ENCODE results near the gene MMP3. TPM values are rescaled to one million over a fixed set of nuclear protein-coding genes. Genes with fewer than 3 reads are reported as not detected.

Gene MMP3
- total RNA-seq, 1 donor from 2014 or later = not detected

- Mint-ChIP-seq H3K27ac (ENCODE audit: unreplicated experiment) (no peak overlapping the region), H3K9me3 (ENCODE audit: unreplicated experiment) (no peaks in the 10 kb centered on the region), H3K4me3 (ENCODE audit: unreplicated experiment) (no peak overlapping the region), H3K27me3 (ENCODE audit: unreplicated experiment) (no peaks in the 10 kb centered on the region), H3K4me1 (ENCODE audit: low read depth, unreplicated experiment) (peaks cover 9% of the 10 kb centered on the region), H3K36me3 (ENCODE audit: unreplicated experiment) (no peaks in the 10 kb centered on the region)
- no peak for DNase-seq
- TF ChIP-seq CTCF (IDR thresholded peaks at IDR 0.05; ENCODE audit: partially characterized antibody, unreplicated experiment) = no peak
Observed at GRCh38 chr11:102836290-102836875, 7.0 kb downstream of the MMP3 start.

DNA sequence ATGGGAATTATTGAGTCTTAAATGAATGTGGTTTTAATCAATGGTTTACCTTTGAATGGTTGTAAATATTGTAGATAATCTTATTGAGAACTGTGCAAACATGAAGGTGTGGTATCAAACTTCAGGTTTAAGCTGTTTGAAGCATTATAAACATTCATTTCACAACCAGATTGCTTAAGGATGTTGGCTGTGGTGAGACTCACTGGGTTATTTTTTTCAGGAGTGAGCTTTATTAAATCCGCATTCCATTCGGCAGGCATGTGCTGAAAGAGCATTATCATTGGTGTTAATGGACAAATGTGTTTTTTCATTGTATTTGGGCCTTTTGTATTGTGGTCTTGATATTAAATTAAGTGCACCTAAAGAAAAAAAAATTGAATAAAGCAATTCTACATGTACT is 9.7 kb downstream of the MMP3 start:
- H3K9me3 Mint-ChIP-seq (ENCODE audit: unreplicated experiment) = no peaks in the 10 kb centered on the region

GRCh38 chr11:102832612-102833011 is 10.8 kb downstream of the MMP3 start:
- Mint-ChIP-seq H3K9me3 (ENCODE audit: unreplicated experiment) (no peaks in the 10 kb centered on the region), H3K36me3 (ENCODE audit: unreplicated experiment) (no peaks in the 10 kb centered on the region), H3K27ac (ENCODE audit: unreplicated experiment) (no peak overlapping the region), H3K4me1 (ENCODE audit: low read depth, unreplicated experiment) (no peaks in the 10 kb centered on the region), H3K4me3 (ENCODE audit: unreplicated experiment) (no peak overlapping the region), H3K27me3 (ENCODE audit: unreplicated experiment) (no peaks in the 10 kb centered on the region)
- DNase-seq = no peak
- no peak for TF ChIP-seq CTCF (IDR thresholded peaks at IDR 0.05; ENCODE audit: partially characterized antibody, unreplicated experiment)

More for the DNA sequence above, 9.7 kb downstream of the MMP3 start:
- H3K4me3 Mint-ChIP-seq (ENCODE audit: unreplicated experiment) = no peak overlapping the region
- no peak overlapping the region for H3K27ac Mint-ChIP-seq (ENCODE audit: unreplicated experiment)
- no peaks in the 10 kb centered on the region for H3K27me3 Mint-ChIP-seq (ENCODE audit: unreplicated experiment)
- TF ChIP-seq CTCF (IDR thresholded peaks at IDR 0.05; ENCODE audit: partially characterized antibody, unreplicated experiment) = no peak
- H3K36me3 Mint-ChIP-seq (ENCODE audit: unreplicated experiment) = no peaks in the 10 kb centered on the region
- no peak for DNase-seq
- H3K4me1 Mint-ChIP-seq (ENCODE audit: low read depth, unreplicated experiment) = peaks cover 5% of the 10 kb centered on the region

- Mint-ChIP-seq H3K4me3 (ENCODE audit: unreplicated experiment) (no peak overlapping the region), H3K9me3 (ENCODE audit: unreplicated experiment) (no peaks in the 10 kb centered on the region), H3K27ac (ENCODE audit: unreplicated experiment) (no peak overlapping the region), H3K4me1 (ENCODE audit: low read depth, unreplicated experiment) (no peaks in the 10 kb centered on the region), H3K27me3 (ENCODE audit: unreplicated experiment) (no peaks in the 10 kb centered on the region), H3K36me3 (ENCODE audit: unreplicated experiment) (no peaks in the 10 kb centered on the region)
- peak; percentile 35 for DNase-seq
- no peak for TF ChIP-seq CTCF (IDR thresholded peaks at IDR 0.05; ENCODE audit: partially characterized antibody, unreplicated experiment)
Observed at GRCh38 chr11:102831489-102832440, 11.6 kb downstream of the MMP3 start.

DNA sequence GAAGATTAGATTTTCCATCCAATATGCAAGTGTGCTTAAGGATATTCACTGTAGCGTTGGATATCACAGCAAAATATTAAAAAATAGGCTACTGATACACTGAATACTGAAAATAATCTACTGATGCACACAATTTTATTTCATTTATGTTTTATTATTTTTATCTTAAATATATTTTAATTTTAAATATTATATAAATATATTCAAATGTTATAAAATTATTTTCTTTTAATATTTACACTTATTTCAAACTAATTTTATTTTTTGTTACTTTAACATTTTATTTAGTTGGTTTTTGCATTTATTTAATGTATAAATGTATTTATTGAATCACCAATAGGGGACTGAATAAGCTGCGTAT is 12.3 kb downstream of the MMP3 start:
- no peak for DNase-seq
- Mint-ChIP-seq H3K4me1 (ENCODE audit: low read depth, unreplicated experiment) (no peaks in the 10 kb centered on the region), H3K36me3 (ENCODE audit: unreplicated experiment) (no peaks in the 10 kb centered on the region), H3K27ac (ENCODE audit: unreplicated experiment) (no peak overlapping the region), H3K27me3 (ENCODE audit: unreplicated experiment) (no peaks in the 10 kb centered on the region), H3K9me3 (ENCODE audit: unreplicated experiment) (no peaks in the 10 kb centered on the region), H3K4me3 (ENCODE audit: unreplicated experiment) (no peak overlapping the region)
- TF ChIP-seq CTCF (IDR thresholded peaks at IDR 0.05; ENCODE audit: partially characterized antibody, unreplicated experiment) = no peak

Measured in glutamatergic neuron (in vitro differentiated cells).